HEK293T (cell line): ENCODE measurements around the gene TLX3.
"Not testable (repeated sequence)": the region's sequence is repeated elsewhere in the genome, so short reads cannot be mapped to it uniquely, and the experiment has no call there.

Experiments used
- CTCF ChIA-PET: fragments of 350-600 bp; formaldehyde crosslinking; extraction: SDS; loops from one replicate; lab custom pipeline; 2021; ENCODE audit warnings: antibody characterized with exemption, inconsistent platforms; lab: Yijun Ruan, JAX
- POLR2A ChIA-PET: fragments of 350-600 bp; formaldehyde crosslinking; extraction: SDS; loops from one replicate; lab custom pipeline; 2020; ENCODE audit warnings: antibody characterized with exemption, inconsistent platforms; lab: Yijun Ruan, JAX
- DNase-seq: peaks from one replicate; pipeline ENCODE4 v3.0.0; 2012; ENCODE audit warnings: mixed read lengths; ENCODE audit errors: extremely low spot score
- ARNT ChIP-seq: fragments of 450-650 bp; IDR thresholded peaks from 2 replicates; pipeline ENCODE4 v1.6.1; 2017; ENCODE audit warnings: mild to moderate bottlenecking
- BHLHE40 ChIP-seq: fragments of 450-650 bp; IDR thresholded peaks from 2 replicates; pipeline ENCODE4 v1.6.1; 2016; ENCODE audit warnings: mild to moderate bottlenecking, moderate library complexity, borderline replicate concordance
- CTBP1 ChIP-seq: fragments of 450-650 bp; IDR thresholded peaks from 2 replicates; pipeline ENCODE4 v1.6.1; 2016; ENCODE audit warnings: borderline replicate concordance
- ELF4 ChIP-seq: fragments of 450-650 bp; IDR thresholded peaks from 2 replicates; pipeline ENCODE4 v1.6.1; 2017; ENCODE audit warnings: antibody characterized with exemption
- FOXA1 ChIP-seq: fragments of 450-650 bp; IDR thresholded peaks from 2 replicates; pipeline ENCODE4 v1.6.1; 2016; ENCODE audit warnings: mild to moderate bottlenecking
- FOXK2 ChIP-seq: fragments of 450-650 bp; IDR thresholded peaks from 2 replicates; pipeline ENCODE4 v1.6.1; 2016; ENCODE audit warnings: mild to moderate bottlenecking
- FOXM1 ChIP-seq: fragments of 450-650 bp; IDR thresholded peaks from 2 replicates; pipeline ENCODE4 v1.6.1; 2017; ENCODE audit warnings: mild to moderate bottlenecking, borderline replicate concordance
- HDGF ChIP-seq: fragments of 450-650 bp; IDR thresholded peaks from 2 replicates; pipeline ENCODE4 v1.6.1; 2017; ENCODE audit warnings: antibody characterized with exemption, borderline replicate concordance
- L3MBTL2 ChIP-seq: fragments of 450-650 bp; conservative IDR thresholded peaks from 2 replicates; pipeline ENCODE4 v1.6.1; 2016; ENCODE audit warnings: mild to moderate bottlenecking
- LEF1 ChIP-seq: fragments of 450-650 bp; IDR thresholded peaks from 2 replicates; pipeline ENCODE4 v1.6.1; 2017; ENCODE audit warnings: mild to moderate bottlenecking, borderline replicate concordance
- NFRKB ChIP-seq: fragments of 450-650 bp; IDR thresholded peaks from 2 replicates; pipeline ENCODE4 v1.6.1; 2016; ENCODE audit warnings: mild to moderate bottlenecking, moderate library complexity
- PKNOX1 ChIP-seq: fragments of 450-650 bp; IDR thresholded peaks from 2 replicates; pipeline ENCODE4 v1.6.1; 2016
- SP1 ChIP-seq: fragments of 450-650 bp; IDR thresholded peaks from 2 replicates; pipeline ENCODE4 v1.6.1; 2017
- SUZ12 ChIP-seq: fragments of 450-650 bp; IDR thresholded peaks from 2 replicates; pipeline ENCODE4 v1.6.1; 2016; ENCODE audit warnings: mild to moderate bottlenecking
- TARDBP ChIP-seq: fragments of 450-650 bp; IDR thresholded peaks from 2 replicates; pipeline ENCODE4 v1.6.1; 2016
- ZNF384 ChIP-seq: fragments of 450-650 bp; IDR thresholded peaks from 2 replicates; pipeline ENCODE4 v1.6.1; 2016

TLX3 gene

GRCh38 chr5:171344936-171345608 is 36.0 kb downstream of the TLX3 start:
- ChIA-PET CTCF (no interaction called here), POLR2A (no interaction called here)
- TF ChIP-seq SUZ12 (no peak), SP1 (no peak), TARDBP (no peak), FOXK2 (no peak), HDGF (no peak), PKNOX1 (no peak), BHLHE40 (no peak), ARNT (no peak), ZNF384 (no peak), CTBP1 (no peak)
- DNase-seq: no peak

GRCh38 chr5:171351536-171352073 is 42.6 kb downstream of the TLX3 start:
- ChIA-PET POLR2A (no interaction called here), CTCF (interaction anchor here (0.5 to 1.2 kb wide), 3 partner anchors 11 to 144 kb away, joined by 4 to 6 read pairs (median 4); no protein-coding TSS in a partner anchor)
- no peak for TF ChIP-seq FOXK2
- no peak for TF ChIP-seq FOXM1
- no peak for TF ChIP-seq TARDBP
- TF ChIP-seq ZNF384: no peak
- no peak for TF ChIP-seq L3MBTL2
- no peak for TF ChIP-seq PKNOX1
- no peak for TF ChIP-seq SUZ12
- TF ChIP-seq ARNT: no peak
- TF ChIP-seq SP1: no peak
- no peak for TF ChIP-seq ELF4
- TF ChIP-seq LEF1: no peak
- TF ChIP-seq FOXA1: no peak
- TF ChIP-seq BHLHE40: no peak
- no peak for TF ChIP-seq HDGF
- no peak for TF ChIP-seq CTBP1
- TF ChIP-seq NFRKB: no peak
- no peak for DNase-seq

- ChIA-PET CTCF (no interaction called here), POLR2A (no interaction called here)
- TF ChIP-seq LEF1 (no peak), FOXM1 (no peak), TARDBP (no peak), ZNF384 (no peak), CTBP1 (no peak), FOXK2 (no peak), BHLHE40 (no peak)
- DNase-seq: no peak
These were observed 46.3 kb downstream of the TLX3 start for GRCh38 chr5:171355302-171355724.

GRCh38 chr5:171357843-171358242 is 48.8 kb downstream of the TLX3 start:
- CTCF ChIA-PET: interaction anchor here (1.2 kb wide), 1 partner anchor 9 kb away, joined by 3 read pairs; no protein-coding TSS in a partner anchor
- DNase-seq: no peak
- POLR2A ChIA-PET: no interaction called here
- TF ChIP-seq L3MBTL2 (no peak), BHLHE40 (no peak), TARDBP (no peak), PKNOX1 (no peak), ELF4 (no peak), CTBP1 (no peak), SUZ12 (no peak), ARNT (no peak)

- DNase-seq, POLR2A ChIA-PET: not testable (repeated sequence)
- CTCF ChIA-PET: interaction anchor here (0.6 kb wide), 1 partner anchor 27 kb away, joined by 4 read pairs; no protein-coding TSS in a partner anchor
These were observed 52.1 kb downstream of the TLX3 start for GRCh38 chr5:171361151-171361550.
